Raji (cell line): ENCODE data around the gene ATF7IP.

Source experiments
- POLR2A ChIP-seq: IDR thresholded peaks from 2 replicates; pipeline ENCODE4 v1.6.1; 2011; ENCODE audit warnings: low read depth, low read length, control low read depth; ENCODE audit not compliant: insufficient read depth

Gene ATF7IP

DNA sequence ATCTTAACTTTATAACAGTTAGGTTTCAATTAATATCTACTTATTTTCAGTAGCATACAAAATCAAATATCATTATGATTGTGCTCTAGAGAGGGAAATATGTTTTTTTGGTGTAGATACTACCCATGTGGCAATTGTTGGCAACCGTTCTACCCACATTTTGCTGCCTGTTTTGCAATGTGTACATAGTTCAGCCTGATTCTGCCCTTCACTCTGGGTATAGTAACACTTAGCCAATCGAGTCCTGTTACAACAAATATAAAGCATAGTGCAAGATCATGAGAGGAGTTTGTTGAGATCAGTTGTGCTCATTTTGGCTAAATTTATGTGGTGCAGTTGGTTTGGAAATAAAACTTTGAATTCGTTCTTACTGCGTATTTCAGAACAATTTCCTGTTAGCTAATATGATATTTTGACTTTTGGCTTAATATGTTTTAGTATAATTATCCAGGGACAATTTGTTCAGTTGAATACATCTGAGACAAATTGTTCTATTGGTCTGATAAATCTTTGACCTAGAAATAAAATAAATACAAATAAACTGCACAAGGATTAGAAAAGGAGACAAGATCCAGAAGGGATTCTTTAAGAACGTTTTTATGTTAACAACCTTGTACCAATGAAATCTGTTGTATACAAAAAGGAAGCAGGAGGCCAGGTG lies 76.9 kb downstream of the ATF7IP start:
- no peak for TF ChIP-seq POLR2A

- no peak for TF ChIP-seq POLR2A
Observed at GRCh38 chr12:14443531-14443930, 78.0 kb downstream of the ATF7IP start.

GRCh38 chr12:14450479-14450878 lies 85.0 kb downstream of the ATF7IP start:
- TF ChIP-seq POLR2A: no peak

- TF ChIP-seq POLR2A: no peak
Observed at GRCh38 chr12:14452336-14452735, 86.9 kb downstream of the ATF7IP start.

DNA sequence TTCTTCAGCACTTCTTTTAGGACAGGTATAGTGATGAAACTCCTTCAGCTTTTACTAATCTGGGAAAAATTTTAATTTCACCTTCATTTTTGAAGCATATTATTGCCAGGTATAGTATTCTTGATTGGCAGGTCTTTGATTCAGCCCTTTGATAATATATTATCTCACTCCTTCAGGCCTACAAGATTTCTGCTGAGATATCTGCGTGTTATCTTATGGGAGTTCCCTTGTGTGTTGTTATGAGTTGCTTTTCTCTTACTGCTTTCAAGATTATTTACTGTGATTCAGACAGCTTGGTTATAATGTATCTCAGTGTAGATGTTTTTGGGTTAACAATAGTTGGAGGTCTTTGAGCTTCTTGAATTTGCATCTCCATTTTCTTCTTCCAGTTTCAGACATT lies 87.4 kb downstream of the ATF7IP start:
- no peak for TF ChIP-seq POLR2A

- TF ChIP-seq POLR2A: 0 out of 2 replicates have a peak, but pooled peaks have one; percentile 15
Observed at GRCh38 chr12:14454098-14454907, 88.8 kb downstream of the ATF7IP start.

GRCh38 chr12:14460212-14460841 lies 94.8 kb downstream of the ATF7IP start:
- TF ChIP-seq POLR2A: no peak

DNA sequence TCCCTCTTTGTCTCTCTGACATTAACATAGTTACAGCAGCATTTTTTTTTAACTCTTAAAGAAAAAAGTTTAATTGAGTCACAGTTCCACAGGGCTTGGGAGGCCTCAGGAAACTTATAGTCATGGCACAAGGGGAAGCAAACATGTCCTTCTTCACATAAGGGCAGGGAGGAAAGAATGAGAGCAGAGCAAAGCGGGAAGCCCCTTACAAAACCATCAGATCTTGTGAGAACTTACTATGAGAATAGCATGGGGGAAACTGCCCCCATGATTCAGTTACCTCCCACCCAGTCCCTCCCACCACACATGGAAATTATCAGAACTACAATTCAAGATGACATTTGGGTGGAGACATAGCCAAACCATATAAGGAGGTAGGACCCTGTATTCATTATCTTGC lies 106.0 kb downstream of the ATF7IP start:
- TF ChIP-seq POLR2A: no peak

- no peak for TF ChIP-seq POLR2A
Observed at GRCh38 chr12:14473707-14474287, 108.3 kb downstream of the ATF7IP start.

- TF ChIP-seq POLR2A: no peak
Observed at GRCh38 chr12:14479004-14479403, 113.5 kb downstream of the ATF7IP start.

- no peak for TF ChIP-seq POLR2A
Observed at GRCh38 chr12:14481201-14481600, 115.7 kb downstream of the ATF7IP start.

- no peak for TF ChIP-seq POLR2A
Observed at GRCh38 chr12:14482361-14482760, 116.9 kb downstream of the ATF7IP start.

DNA sequence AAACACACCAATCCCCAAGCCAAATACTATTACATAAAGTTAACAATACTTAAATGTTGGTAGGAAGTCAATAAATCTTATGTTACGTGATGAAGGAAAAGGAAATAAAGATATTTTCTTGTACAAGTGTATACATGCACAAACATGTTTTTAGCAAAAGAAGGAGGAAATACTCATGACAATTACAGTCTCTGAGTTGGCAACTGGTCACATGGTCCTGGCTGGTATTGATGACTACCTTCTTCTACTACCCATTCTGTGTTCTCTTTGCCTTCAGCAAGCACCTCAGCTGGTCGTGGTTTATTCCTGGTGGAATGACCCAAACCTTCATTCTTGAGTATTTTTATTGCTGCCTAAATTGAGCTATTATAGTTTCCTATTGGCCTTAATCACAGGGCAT lies 117.4 kb downstream of the ATF7IP start:
- TF ChIP-seq POLR2A: no peak

DNA sequence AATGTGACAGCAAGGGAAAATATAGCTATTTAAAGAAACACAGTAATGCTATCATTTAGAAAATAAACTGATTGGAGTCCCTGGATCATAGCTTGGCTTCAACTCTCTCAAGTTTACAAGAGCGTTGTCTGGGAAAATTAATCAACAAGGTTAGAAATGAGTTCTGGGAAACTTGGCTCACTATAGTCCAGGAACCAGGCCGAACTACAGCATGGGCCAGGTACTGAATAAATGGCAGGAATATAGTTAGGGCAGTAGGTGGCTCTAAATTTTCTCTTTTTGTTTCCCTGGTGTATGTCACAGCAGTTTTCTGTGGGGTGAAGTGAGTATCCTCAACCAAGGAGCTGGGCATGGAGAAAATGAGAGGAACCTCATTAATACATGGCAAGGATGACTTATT lies 129.8 kb downstream of the ATF7IP start:
- no peak for TF ChIP-seq POLR2A
